Sigmoid colon (tissue), 7 donors: ENCODE measurements around the gene UST. TPM values are rescaled to one million over a fixed set of nuclear protein-coding genes. Genes with fewer than 3 reads are reported as not detected.

Experiments
- DNase-seq: peaks from one replicate; pipeline ENCODE4 v3.0.0-alpha.2; 2019
- H3K27ac ChIP-seq, 4 donors: fragments of 200-600 bp; sonication (generic); one replicate each; pipeline ENCODE4 v1.5.1; 2016 to 2019; ENCODE audit warnings: mild to moderate bottlenecking in 1 of 4
- H3K27me3 ChIP-seq, 3 donors: fragments of 200-600 bp; sonication (generic); one replicate each; pipeline ENCODE4 v1.5.1; 2019; ENCODE audit warnings: mild to moderate bottlenecking in 1 of 3
- H3K36me3 ChIP-seq, 4 donors: fragments of 200-600 bp; sonication (generic); one replicate each; pipeline ENCODE4 v1.5.1; 2016 to 2019
- H3K4me1 ChIP-seq, 4 donors: fragments of 200-600 bp; sonication (generic); one replicate each; pipeline ENCODE4 v1.5.1; 2017 to 2019
- H3K4me3 ChIP-seq, 4 donors: fragments of 200-600 bp; sonication (generic); one replicate each; pipeline ENCODE4 v1.5.1; 2017 to 2019; ENCODE audit warnings: mild to moderate bottlenecking in 2 of 4, moderate library complexity in 1 of 4
- H3K9me3 ChIP-seq, 4 donors: fragments of 200-600 bp in 3 of 4; sonication (generic) in 3 of 4; one replicate each; pipeline versions ENCODE4 v1.5.1 to v1.6.1; 2013 to 2019
- EP300 ChIP-seq, 4 donors: sonication (generic); formaldehyde crosslinking; IDR thresholded peaks; one replicate each; pipeline ENCODE4 v1.6.1; 2017; ENCODE audit warnings: antibody characterized with exemption in 4 of 4
- POLR2A ChIP-seq, 2 donors: fragments of 450-650 bp; IDR thresholded peaks; one replicate each; pipeline ENCODE4 v1.6.1; 2016; ENCODE audit warnings: antibody characterized with exemption in 2 of 2, mild to moderate bottlenecking in 2 of 2, moderate library complexity in 2 of 2
- POLR2AphosphoS5 ChIP-seq, 4 donors: sonication (generic); formaldehyde crosslinking; IDR thresholded peaks; one replicate each; pipeline ENCODE4 v1.6.1; 2017; ENCODE audit warnings: antibody characterized with exemption in 4 of 4
- WGBS, 2 donors: extraction: QIAGEN DNeasy Blood & Tissue Kit; methylation state at CpG; one replicate each; pipeline ENCODE4 v1.1.7; 2013; 5-methylcytosine and 5-hydroxymethylcytosine counted together
- intact Hi-C: fragments of 100-400 bp; cut with DNase I; formaldehyde crosslinking; loops from one replicate; pipeline ENCODE4 v1.15.1; 2023
- polyA plus RNA-seq, 3 donors: library from polyadenylated mRNA; stranded (reverse); fragments of 200-250 nt; gene quantifications; one replicate each; pipeline ENCODE4 v1.2.3, GENCODE V29; 2013
- total RNA-seq, 4 donors: library from RNA; depleted of rRNA; stranded (reverse); fragments of >200 nt; gene quantifications; one replicate each; pipeline ENCODE4 v1.1.0, GENCODE V29; 2016
- TF ChIP-seq, protein P1 (sequence below), 4 experiments: fragments of 450-650 bp in 3 of 4; fragments of 200-600 bp in 1 of 4; IDR thresholded peaks; one replicate each; pipeline ENCODE4 v1.5.1; 2016 to 2019; ENCODE audit warnings: antibody characterized with exemption in 4 of 4, mild to moderate bottlenecking in 3 of 4, moderate library complexity in 2 of 4
- donor health status: healthy with polysubstance abuse.
- donor health status: Bipolar disorder and iron deficiency.
- donor health status: healthy.

The UST gene
- total and polyA plus RNA-seq, 7 donors: 0.46 to 35.2 (median 21.8) TPM

DNA sequence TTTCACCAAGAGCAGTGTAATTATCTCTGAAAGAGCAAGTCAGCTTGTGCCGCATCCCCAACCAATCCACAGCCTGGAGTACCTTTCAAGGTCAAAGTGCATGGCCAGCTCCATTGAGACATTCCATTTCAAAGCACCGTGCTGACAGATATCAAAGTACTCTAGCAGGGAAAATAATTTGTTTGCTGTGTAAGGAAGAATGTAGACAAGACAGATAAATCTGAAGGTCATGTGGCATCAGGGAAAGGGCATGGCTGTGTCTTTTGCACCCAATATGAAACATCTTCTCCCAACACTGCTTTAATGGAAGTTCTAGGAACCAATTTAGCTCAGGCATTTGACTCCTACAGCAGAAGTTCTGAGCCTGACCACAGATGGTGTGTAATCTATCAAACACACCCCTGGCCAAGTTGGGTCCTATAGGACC lies 328.0 kb downstream of the UST start:
- 83 to 90% methylated on average over 2 of the region's 2 CpGs for WGBS, 2 donors

DNA sequence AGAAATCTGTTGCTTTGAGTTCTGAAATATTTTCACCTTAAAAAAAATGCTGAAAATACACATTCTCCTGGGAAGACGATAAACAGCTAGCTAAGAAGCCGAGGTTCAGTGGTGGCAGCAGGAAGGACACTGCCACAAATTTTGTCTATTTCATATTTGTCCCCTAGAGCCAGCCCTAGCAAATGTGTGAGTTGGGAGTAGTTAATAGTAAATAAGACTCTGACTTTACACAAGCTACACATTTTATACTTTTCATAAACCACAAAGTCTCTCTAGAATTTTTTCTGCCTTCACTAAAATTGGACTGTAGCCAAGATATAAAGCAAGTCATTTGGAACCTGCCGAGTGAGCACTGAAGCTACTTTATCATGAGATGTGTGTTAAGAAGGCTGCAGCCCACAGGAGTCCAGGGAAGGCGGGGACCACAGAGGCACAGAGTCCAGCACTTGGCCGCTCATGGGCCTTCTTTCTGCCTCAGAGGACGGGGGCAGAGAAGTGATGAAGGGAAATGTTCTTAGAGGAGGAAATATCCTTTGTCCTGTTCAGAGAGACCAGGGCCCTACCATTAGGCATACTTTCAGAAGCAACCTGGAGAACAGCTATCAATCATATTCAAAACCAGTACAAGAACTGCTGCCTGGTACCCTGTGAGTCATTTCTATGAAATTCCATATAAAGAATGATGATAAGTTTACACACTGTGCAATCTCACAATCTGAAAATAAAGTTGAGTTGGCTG lies 329.0 kb downstream of the UST start:
- peaks cover 0 to 8% (median 0%) of the 10 kb centered on the region in 4 donors for H3K36me3 ChIP-seq
- H3K9me3 ChIP-seq: no peaks in the 10 kb centered on the region
- intact Hi-C loops: no loop called here
- DNase-seq: no peak
- 70% methylated on average over 6 of the region's 6 CpGs for WGBS, 2 donors
- no peak overlapping the region for H3K4me3 ChIP-seq
- no peaks in the 10 kb centered on the region for H3K27me3 ChIP-seq
- peak overlapping the region in 2 of 4 donors; percentile 7 to 25 for H3K27ac ChIP-seq
- no peak for TF ChIP-seq EP300 (IDR thresholded peaks at IDR 0.05)
- no peak for TF ChIP-seq POLR2AphosphoS5 (IDR thresholded peaks at IDR 0.05)
- TF ChIP-seq POLR2A (IDR thresholded peaks at IDR 0.05): no peak
- TF ChIP-seq, protein P1, sequence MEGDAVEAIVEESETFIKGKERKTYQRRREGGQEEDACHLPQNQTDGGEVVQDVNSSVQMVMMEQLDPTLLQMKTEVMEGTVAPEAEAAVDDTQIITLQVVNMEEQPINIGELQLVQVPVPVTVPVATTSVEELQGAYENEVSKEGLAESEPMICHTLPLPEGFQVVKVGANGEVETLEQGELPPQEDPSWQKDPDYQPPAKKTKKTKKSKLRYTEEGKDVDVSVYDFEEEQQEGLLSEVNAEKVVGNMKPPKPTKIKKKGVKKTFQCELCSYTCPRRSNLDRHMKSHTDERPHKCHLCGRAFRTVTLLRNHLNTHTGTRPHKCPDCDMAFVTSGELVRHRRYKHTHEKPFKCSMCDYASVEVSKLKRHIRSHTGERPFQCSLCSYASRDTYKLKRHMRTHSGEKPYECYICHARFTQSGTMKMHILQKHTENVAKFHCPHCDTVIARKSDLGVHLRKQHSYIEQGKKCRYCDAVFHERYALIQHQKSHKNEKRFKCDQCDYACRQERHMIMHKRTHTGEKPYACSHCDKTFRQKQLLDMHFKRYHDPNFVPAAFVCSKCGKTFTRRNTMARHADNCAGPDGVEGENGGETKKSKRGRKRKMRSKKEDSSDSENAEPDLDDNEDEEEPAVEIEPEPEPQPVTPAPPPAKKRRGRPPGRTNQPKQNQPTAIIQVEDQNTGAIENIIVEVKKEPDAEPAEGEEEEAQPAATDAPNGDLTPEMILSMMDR (IDR thresholded peaks at IDR 0.05): no peak
- H3K4me1 ChIP-seq: peaks cover 0 to 40% (median 28%) of the 10 kb centered on the region in 4 donors

More for the DNA sequence above, 328.0 kb downstream of the UST start:
- TF ChIP-seq, protein P1 (IDR thresholded peaks at IDR 0.05): no peak
- TF ChIP-seq POLR2AphosphoS5 (IDR thresholded peaks at IDR 0.05) (no peak), POLR2A (IDR thresholded peaks at IDR 0.05) (no peak), EP300 (IDR thresholded peaks at IDR 0.05) (no peak)
- Histone ChIP-seq H3K27me3 (no peaks in the 10 kb centered on the region), H3K36me3 (peaks cover 0 to 8% (median 0%) of the 10 kb centered on the region in 4 donors), H3K4me3 (no peak overlapping the region), H3K9me3 (no peaks in the 10 kb centered on the region), H3K27ac (no peak overlapping the region), H3K4me1 (peaks cover 0 to 31% (median 19%) of the 10 kb centered on the region in 4 donors)
- no peak for DNase-seq
- intact Hi-C loops: no loop called here

DNA sequence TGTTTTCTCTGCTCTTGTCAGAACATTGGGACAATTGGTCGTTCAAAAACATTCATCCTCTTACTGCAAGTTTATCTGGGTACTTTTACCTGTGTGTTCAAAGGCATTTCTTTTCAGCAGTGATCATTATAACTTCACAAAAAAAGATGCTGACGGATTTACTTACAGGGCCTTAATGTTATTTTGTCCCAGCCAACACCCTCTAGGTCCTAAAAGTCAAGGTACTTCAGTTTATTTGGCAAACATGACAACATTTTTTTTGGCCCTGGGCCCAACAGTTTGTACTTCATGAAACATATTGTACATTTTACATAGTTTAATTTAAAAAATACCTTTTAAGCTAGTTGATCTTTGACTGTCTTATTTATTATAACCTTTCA lies 329.5 kb downstream of the UST start:
- no peak overlapping the region for H3K4me3 ChIP-seq
- H3K36me3 ChIP-seq: peaks cover 0 to 8% (median 0%) of the 10 kb centered on the region in 4 donors
- peaks cover 0 to 46% (median 34%) of the 10 kb centered on the region in 4 donors for H3K4me1 ChIP-seq
- WGBS, 2 donors: 38 to 73% methylated on average over 2 of the region's 2 CpGs
- peak overlapping the region in 2 of 4 donors; percentile 7 to 25 for H3K27ac ChIP-seq
- H3K27me3 ChIP-seq: no peaks in the 10 kb centered on the region
- DNase-seq: no peak
- no peaks in the 10 kb centered on the region for H3K9me3 ChIP-seq
- TF ChIP-seq POLR2A (IDR thresholded peaks at IDR 0.05) (no peak), POLR2AphosphoS5 (IDR thresholded peaks at IDR 0.05) (no peak), EP300 (IDR thresholded peaks at IDR 0.05) (no peak)
- TF ChIP-seq, protein P1 (IDR thresholded peaks at IDR 0.05): no peak
- intact Hi-C loops: no loop called here

DNA sequence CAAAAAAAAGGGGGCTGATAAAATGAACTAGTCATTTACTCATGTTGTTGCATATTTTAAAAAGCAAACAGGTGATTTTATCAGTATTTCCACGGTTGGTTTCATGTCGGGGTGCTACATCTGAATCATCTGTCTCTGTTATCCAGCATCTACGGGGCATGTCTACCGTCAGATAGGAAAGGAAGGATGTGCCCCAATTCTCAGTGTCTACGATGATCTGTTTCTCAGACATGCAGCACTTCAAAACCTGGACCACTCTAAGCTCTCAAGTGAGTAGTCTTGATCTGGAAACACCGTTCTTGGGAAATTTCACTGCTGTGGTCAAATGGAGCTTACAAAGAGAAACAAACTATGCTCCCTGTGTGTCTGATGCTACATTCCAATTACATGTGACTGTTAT lies 330.4 kb downstream of the UST start:
- intact Hi-C loops: no loop called here
- Histone ChIP-seq H3K9me3 (no peaks in the 10 kb centered on the region), H3K36me3 (peaks cover 0 to 8% (median 0%) of the 10 kb centered on the region in 4 donors), H3K4me1 (peaks cover 0 to 53% (median 37%) of the 10 kb centered on the region in 4 donors), H3K27me3 (no peaks in the 10 kb centered on the region), H3K27ac (no peak overlapping the region), H3K4me3 (no peak overlapping the region)
- no peak for DNase-seq
- TF ChIP-seq POLR2AphosphoS5 (IDR thresholded peaks at IDR 0.05) (no peak), POLR2A (IDR thresholded peaks at IDR 0.05) (no peak), EP300 (IDR thresholded peaks at IDR 0.05) (no peak)
- TF ChIP-seq, protein P1 (IDR thresholded peaks at IDR 0.05): no peak
- 79 to 87% methylated on average over 6 of the region's 6 CpGs for WGBS, 2 donors
